ENCODE measurements around the gene SMYD4.

DNA sequence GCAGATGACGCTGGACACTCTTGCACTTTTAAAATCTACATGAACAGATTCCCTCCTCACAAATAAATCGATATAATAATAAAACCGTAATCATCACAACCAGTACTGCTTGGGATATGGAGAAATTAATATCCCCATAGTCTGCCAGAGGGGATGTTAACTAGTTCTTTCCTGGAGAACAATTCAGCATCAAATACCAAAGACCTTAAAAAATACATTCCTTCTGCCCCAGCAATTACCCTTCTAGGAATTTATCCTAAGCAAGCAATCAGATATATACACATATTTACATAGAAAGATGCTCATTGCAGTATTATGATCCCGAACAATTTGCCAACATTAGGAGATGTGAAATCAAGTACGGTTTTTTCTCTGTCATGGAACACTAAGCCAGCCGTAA lies 21.8 kb downstream of the SMYD4 start:
- no peak for TF ChIP-seq POLR2A (IDR thresholded peaks at IDR 0.05)
- TF ChIP-seq, protein P1, sequence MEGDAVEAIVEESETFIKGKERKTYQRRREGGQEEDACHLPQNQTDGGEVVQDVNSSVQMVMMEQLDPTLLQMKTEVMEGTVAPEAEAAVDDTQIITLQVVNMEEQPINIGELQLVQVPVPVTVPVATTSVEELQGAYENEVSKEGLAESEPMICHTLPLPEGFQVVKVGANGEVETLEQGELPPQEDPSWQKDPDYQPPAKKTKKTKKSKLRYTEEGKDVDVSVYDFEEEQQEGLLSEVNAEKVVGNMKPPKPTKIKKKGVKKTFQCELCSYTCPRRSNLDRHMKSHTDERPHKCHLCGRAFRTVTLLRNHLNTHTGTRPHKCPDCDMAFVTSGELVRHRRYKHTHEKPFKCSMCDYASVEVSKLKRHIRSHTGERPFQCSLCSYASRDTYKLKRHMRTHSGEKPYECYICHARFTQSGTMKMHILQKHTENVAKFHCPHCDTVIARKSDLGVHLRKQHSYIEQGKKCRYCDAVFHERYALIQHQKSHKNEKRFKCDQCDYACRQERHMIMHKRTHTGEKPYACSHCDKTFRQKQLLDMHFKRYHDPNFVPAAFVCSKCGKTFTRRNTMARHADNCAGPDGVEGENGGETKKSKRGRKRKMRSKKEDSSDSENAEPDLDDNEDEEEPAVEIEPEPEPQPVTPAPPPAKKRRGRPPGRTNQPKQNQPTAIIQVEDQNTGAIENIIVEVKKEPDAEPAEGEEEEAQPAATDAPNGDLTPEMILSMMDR (IDR thresholded peaks at IDR 0.05), result no peak

Measured in adrenal gland (tissue), 5 donors.